ENCODE measurements around the gene GNG7.
"Not testable (repeated sequence)": the region's sequence is repeated elsewhere in the genome, so short reads cannot be mapped to it uniquely, and the experiment has no call there.

The GNG7 gene

DNA sequence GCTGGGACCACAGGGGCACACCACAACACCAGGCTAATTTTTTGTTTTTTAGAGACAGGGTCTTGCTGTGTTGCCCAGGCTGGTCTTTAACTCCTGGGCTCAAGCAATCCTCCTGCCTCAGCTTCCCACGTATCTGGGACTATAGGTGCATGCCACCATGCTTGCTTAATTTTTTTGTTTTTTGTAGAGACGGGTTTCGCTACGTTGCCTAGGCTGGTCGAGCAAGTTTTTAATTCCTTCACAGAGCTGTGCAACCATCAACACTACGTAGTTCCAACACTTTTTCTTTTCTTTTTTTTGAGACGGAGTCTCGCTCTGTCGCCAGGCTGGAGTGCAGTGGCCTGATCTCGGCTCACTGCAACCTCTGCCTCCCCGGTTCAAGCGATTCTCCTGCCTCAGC lies 130.3 kb downstream of the GNG7 start:
- WGBS (ENCODE audit: insufficient coverage) = 93% methylated on average over 8 of the region's 12 CpGs
- H3K27ac ChIP-seq (ENCODE audit: insufficient read depth in 1 of 2, low read depth in 1 of 2, low read length in 2 of 2, poor library complexity in 1 of 2, severe bottlenecking in 2 of 2); H3K27me3 ChIP-seq (replicated peaks in 2 of 5; ENCODE audit: control insufficient read depth in 4 of 5, insufficient read depth in 5 of 5, low read length in 4 of 5); H3K4me3 ChIP-seq (ENCODE audit: control insufficient read depth in 1 of 7, extremely low read depth in 1 of 7, insufficient read depth in 4 of 7, low read depth in 2 of 7, low read length in 6 of 7); H3K36me3 ChIP-seq (ENCODE audit: control insufficient read depth in 4 of 4, insufficient read depth in 4 of 4, low read length in 3 of 4); H3K9me3 ChIP-seq (ENCODE audit: control extremely low read depth in 1 of 5, control insufficient read depth in 4 of 5, insufficient read depth in 2 of 5, low read depth in 1 of 5, low read length in 4 of 5); H3K4me1 ChIP-seq (ENCODE audit: control extremely low read depth in 1 of 4, control insufficient read depth in 4 of 4, insufficient read depth in 4 of 4, low read length in 3 of 4); POLR2A ChIA-PET; DNase-seq: not testable (repeated sequence)
- CTCF ChIA-PET = interaction anchor here (0.6 kb wide), 1 partner anchor 72 kb away, joined by 3 read pairs; no protein-coding TSS in a partner anchor

DNA sequence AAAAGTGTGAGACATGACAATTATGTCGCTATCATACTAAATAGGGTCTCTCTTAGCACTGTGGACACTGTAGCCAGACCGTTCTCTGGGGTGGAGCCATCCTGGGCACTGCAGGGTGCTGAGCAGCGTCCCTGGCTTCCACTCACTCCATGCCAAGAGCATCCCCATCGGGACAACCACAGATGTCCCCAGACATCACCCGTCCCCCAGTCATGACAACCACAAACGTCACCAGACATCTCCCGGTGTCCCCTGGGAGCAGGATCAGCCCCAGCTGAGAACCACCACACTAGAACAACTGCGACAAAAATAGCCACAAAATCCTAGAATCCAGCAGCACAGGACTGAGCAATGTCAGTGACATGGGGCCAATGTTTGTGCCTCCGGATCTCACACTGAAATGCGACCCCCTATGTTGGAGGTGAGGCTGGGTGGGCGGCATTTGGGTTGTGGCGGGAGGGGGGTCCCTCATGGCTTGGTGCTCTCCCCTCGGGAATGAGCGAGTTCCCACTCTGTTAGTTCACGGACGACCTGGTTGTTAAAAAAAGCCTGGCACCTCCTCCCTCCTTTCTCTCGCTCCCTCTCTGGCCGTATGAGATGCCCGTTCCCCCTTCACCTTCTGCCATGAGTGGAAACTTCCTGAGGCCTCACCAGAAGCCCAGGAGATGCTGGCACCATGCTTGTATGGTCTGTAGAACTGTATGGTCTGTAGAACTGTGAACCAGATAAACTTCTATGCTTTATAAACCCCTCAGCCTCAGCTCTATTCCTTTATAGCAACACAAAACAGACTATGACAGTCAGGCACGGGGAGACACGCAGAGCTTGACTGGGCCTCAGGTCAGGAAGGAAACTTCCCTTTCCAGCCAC lies 132.7 kb downstream of the GNG7 start:
- POLR2A ChIA-PET = interaction anchor here (1.3 kb wide), 1 partner anchor 94 kb away, joined by 5 read pairs; the partner anchor contains the start of gene GADD45B
- Histone ChIP-seq H3K27me3 (replicated peaks in 2 of 5; ENCODE audit: control insufficient read depth in 4 of 5, insufficient read depth in 5 of 5, low read length in 4 of 5) (no peaks in the 10 kb centered on the region), H3K4me1 (ENCODE audit: control extremely low read depth in 1 of 4, control insufficient read depth in 4 of 4, insufficient read depth in 4 of 4, low read length in 3 of 4) (peaks cover 0 to 15% (median 7%) of the 10 kb centered on the region in 4 experiments), H3K36me3 (ENCODE audit: control insufficient read depth in 4 of 4, insufficient read depth in 4 of 4, low read length in 3 of 4) (no peaks in the 10 kb centered on the region), H3K9me3 (ENCODE audit: control extremely low read depth in 1 of 5, control insufficient read depth in 4 of 5, insufficient read depth in 2 of 5, low read depth in 1 of 5, low read length in 4 of 5) (peaks cover 0 to 5% (median 0%) of the 10 kb centered on the region in 5 experiments), H3K4me3 (ENCODE audit: control insufficient read depth in 1 of 7, extremely low read depth in 1 of 7, insufficient read depth in 4 of 7, low read depth in 2 of 7, low read length in 6 of 7) (no peak overlapping the region), H3K27ac (ENCODE audit: insufficient read depth in 1 of 2, low read depth in 1 of 2, low read length in 2 of 2, poor library complexity in 1 of 2, severe bottlenecking in 2 of 2) (no peak overlapping the region)
- CTCF ChIA-PET = interaction anchor here (0.7 to 1.2 kb wide), 4 partner anchors 8 to 67 kb away, joined by 3 to 6 read pairs (median 4); no protein-coding TSS in a partner anchor
- 99% methylated on average over 14 of the region's 21 CpGs for WGBS (ENCODE audit: insufficient coverage)
- DNase-seq = no peak

DNA sequence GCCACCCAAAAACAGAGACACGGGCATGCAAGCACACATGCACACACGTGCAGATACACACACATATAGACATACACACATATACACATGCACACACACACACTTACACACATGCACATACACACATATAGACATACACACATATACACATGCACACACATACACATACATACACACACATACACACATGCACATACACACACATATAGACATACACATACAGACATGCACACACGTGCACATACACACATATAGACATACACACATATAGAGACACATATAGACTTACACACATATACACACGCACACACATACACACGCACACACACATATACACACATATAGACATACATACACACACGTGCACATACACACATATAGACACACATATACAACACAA lies 134.5 kb downstream of the GNG7 start:
- peak overlapping the region in 1 of 7 experiments; percentile 45 for H3K4me3 ChIP-seq (ENCODE audit: control insufficient read depth in 1 of 7, extremely low read depth in 1 of 7, insufficient read depth in 4 of 7, low read depth in 2 of 7, low read length in 6 of 7)
- WGBS (ENCODE audit: insufficient coverage) = 61% methylated on average over 3 of the region's 6 CpGs
- H3K4me1 ChIP-seq (ENCODE audit: control extremely low read depth in 1 of 4, control insufficient read depth in 4 of 4, insufficient read depth in 4 of 4, low read length in 3 of 4) = peaks cover 0 to 15% (median 7%) of the 10 kb centered on the region in 4 experiments
- POLR2A ChIA-PET = interaction anchor here (1.0 kb wide), 1 partner anchor 92 kb away, joined by 3 read pairs; no protein-coding TSS in a partner anchor
- DNase-seq = peak in 1 of 3 donors; percentile 40
- no peaks in the 10 kb centered on the region for H3K27me3 ChIP-seq (replicated peaks in 2 of 5; ENCODE audit: control insufficient read depth in 4 of 5, insufficient read depth in 5 of 5, low read length in 4 of 5)
- CTCF ChIA-PET = interaction anchor here (1.1 kb wide), 1 partner anchor 12 kb away, joined by 4 read pairs; no protein-coding TSS in a partner anchor
- peaks cover 0 to 3% (median 0%) of the 10 kb centered on the region in 5 experiments for H3K9me3 ChIP-seq (ENCODE audit: control extremely low read depth in 1 of 5, control insufficient read depth in 4 of 5, insufficient read depth in 2 of 5, low read depth in 1 of 5, low read length in 4 of 5)
- no peak overlapping the region for H3K27ac ChIP-seq (ENCODE audit: insufficient read depth in 1 of 2, low read depth in 1 of 2, low read length in 2 of 2, poor library complexity in 1 of 2, severe bottlenecking in 2 of 2)
- H3K36me3 ChIP-seq (ENCODE audit: control insufficient read depth in 4 of 4, insufficient read depth in 4 of 4, low read length in 3 of 4) = no peaks in the 10 kb centered on the region

DNA sequence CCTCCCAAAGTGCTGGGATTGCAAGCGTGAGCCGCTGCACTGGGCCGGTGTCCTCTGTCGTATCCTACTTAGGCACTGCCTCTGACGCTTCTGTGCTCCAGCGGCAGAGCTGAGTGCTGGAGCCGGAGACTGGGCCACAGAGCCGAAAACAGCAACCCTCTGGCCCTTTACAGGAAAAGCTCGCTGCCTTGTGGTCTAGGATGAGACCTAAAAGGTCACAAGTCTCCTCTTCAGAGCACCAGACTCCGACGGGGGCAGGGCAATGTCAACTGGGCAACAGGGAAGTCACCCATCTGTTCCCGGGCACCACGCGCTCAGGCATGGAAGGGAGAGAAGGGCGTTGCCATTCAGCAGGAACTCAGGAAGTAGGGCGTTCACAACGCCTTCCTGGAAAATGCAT lies 134.9 kb downstream of the GNG7 start:
- POLR2A ChIA-PET = interaction anchor here (0.6 to 1.0 kb wide), 2 partner anchors 26 to 91 kb away, joined by 3 read pairs; no protein-coding TSS in a partner anchor
- CTCF ChIA-PET = interaction anchor here (0.9 to 1.1 kb wide), 2 partner anchors 11 to 13 kb away, joined by 3 to 4 read pairs; no protein-coding TSS in a partner anchor

DNA sequence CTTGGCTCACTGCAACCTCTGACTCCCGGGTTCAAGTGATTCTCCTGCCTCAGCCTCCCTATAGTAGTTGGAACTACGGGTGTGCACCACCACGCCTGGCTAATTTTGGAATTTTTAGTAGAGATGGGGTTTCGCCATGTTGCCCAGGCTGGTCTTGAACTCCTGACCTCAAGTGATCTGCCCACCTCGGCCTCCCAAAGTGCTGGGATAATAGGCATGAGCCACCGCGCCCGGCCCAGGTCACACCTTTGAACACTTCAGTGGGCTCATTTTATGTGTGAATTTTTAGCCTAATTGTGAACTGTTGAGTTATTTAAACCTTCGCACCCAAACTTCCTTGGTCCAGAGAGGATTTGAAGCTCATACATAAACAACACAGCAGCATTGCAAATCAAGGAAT lies 138.9 kb downstream of the GNG7 start:
- 100% methylated on average over 4 of the region's 9 CpGs for WGBS (ENCODE audit: insufficient coverage)
- DNase-seq; H3K9me3 ChIP-seq (ENCODE audit: control extremely low read depth in 1 of 5, control insufficient read depth in 4 of 5, insufficient read depth in 2 of 5, low read depth in 1 of 5, low read length in 4 of 5); H3K36me3 ChIP-seq (ENCODE audit: control insufficient read depth in 4 of 4, insufficient read depth in 4 of 4, low read length in 3 of 4); H3K27me3 ChIP-seq (replicated peaks in 2 of 5; ENCODE audit: control insufficient read depth in 4 of 5, insufficient read depth in 5 of 5, low read length in 4 of 5); POLR2A ChIA-PET; H3K4me3 ChIP-seq (ENCODE audit: control insufficient read depth in 1 of 7, extremely low read depth in 1 of 7, insufficient read depth in 4 of 7, low read depth in 2 of 7, low read length in 6 of 7); H3K27ac ChIP-seq (ENCODE audit: insufficient read depth in 1 of 2, low read depth in 1 of 2, low read length in 2 of 2, poor library complexity in 1 of 2, severe bottlenecking in 2 of 2): not testable (repeated sequence)
- CTCF ChIA-PET = interaction anchor here (0.9 to 1.6 kb wide), 2 partner anchors 16 to 47 kb away, joined by 4 to 5 read pairs; no protein-coding TSS in a partner anchor
- H3K4me1 ChIP-seq (ENCODE audit: control extremely low read depth in 1 of 4, control insufficient read depth in 4 of 4, insufficient read depth in 4 of 4, low read length in 3 of 4) = peaks cover 0 to 36% (median 21%) of the 10 kb centered on the region in 4 experiments

More for the DNA sequence above, 134.9 kb downstream of the GNG7 start:
- H3K27me3 ChIP-seq (replicated peaks in 2 of 5; ENCODE audit: control insufficient read depth in 4 of 5, insufficient read depth in 5 of 5, low read length in 4 of 5) = no peaks in the 10 kb centered on the region
- DNase-seq = peak in 2 of 3 donors; percentile 21 to 37
- no peak overlapping the region for H3K27ac ChIP-seq (ENCODE audit: insufficient read depth in 1 of 2, low read depth in 1 of 2, low read length in 2 of 2, poor library complexity in 1 of 2, severe bottlenecking in 2 of 2)
- H3K4me3 ChIP-seq (ENCODE audit: control insufficient read depth in 1 of 7, extremely low read depth in 1 of 7, insufficient read depth in 4 of 7, low read depth in 2 of 7, low read length in 6 of 7) = peak overlapping the region in 1 of 7 experiments; percentile 45
- peaks cover 0 to 3% (median 0%) of the 10 kb centered on the region in 5 experiments for H3K9me3 ChIP-seq (ENCODE audit: control extremely low read depth in 1 of 5, control insufficient read depth in 4 of 5, insufficient read depth in 2 of 5, low read depth in 1 of 5, low read length in 4 of 5)
- H3K4me1 ChIP-seq (ENCODE audit: control extremely low read depth in 1 of 4, control insufficient read depth in 4 of 4, insufficient read depth in 4 of 4, low read length in 3 of 4) = peaks cover 0 to 17% (median 8%) of the 10 kb centered on the region in 4 experiments
- no peaks in the 10 kb centered on the region for H3K36me3 ChIP-seq (ENCODE audit: control insufficient read depth in 4 of 4, insufficient read depth in 4 of 4, low read length in 3 of 4)
- WGBS (ENCODE audit: insufficient coverage) = 80% methylated on average over 13 of the region's 17 CpGs

DNA sequence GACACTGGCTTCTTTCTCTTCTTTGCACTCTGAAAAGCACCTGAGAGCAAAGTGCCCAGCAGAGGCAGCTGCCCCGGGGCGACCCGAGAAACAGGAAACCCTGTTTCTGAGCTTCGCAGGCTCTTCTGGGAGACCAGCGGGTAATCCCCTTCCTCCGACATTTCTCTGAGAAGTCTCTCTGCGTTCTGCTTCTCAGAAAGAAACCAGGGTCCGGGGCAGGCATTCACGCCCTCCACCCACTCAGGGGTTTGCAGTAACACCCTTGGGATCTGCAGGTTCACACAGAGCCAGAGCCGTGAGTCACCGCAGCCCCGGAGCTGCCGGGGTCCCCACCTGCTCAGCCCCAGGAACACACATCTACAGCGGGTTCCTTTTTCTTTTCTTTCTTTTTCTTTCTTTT lies 140.6 kb downstream of the GNG7 start:
- WGBS (ENCODE audit: insufficient coverage) = 0% methylated on average over 9 of the region's 14 CpGs
- Histone ChIP-seq H3K27ac (ENCODE audit: insufficient read depth in 1 of 2, low read depth in 1 of 2, low read length in 2 of 2, poor library complexity in 1 of 2, severe bottlenecking in 2 of 2) (no peak overlapping the region), H3K36me3 (ENCODE audit: control insufficient read depth in 4 of 4, insufficient read depth in 4 of 4, low read length in 3 of 4) (no peaks in the 10 kb centered on the region)

More for the DNA sequence above, 140.6 kb downstream of the GNG7 start:
- Histone ChIP-seq H3K4me1 (ENCODE audit: control extremely low read depth in 1 of 4, control insufficient read depth in 4 of 4, insufficient read depth in 4 of 4, low read length in 3 of 4) (peaks cover 0 to 25% (median 14%) of the 10 kb centered on the region in 4 experiments), H3K9me3 (ENCODE audit: control extremely low read depth in 1 of 5, control insufficient read depth in 4 of 5, insufficient read depth in 2 of 5, low read depth in 1 of 5, low read length in 4 of 5) (no peaks in the 10 kb centered on the region), H3K4me3 (ENCODE audit: control insufficient read depth in 1 of 7, extremely low read depth in 1 of 7, insufficient read depth in 4 of 7, low read depth in 2 of 7, low read length in 6 of 7) (peak overlapping the region in 6 of 7 experiments; percentile 52 to 82 (median 61)), H3K27me3 (replicated peaks in 2 of 5; ENCODE audit: control insufficient read depth in 4 of 5, insufficient read depth in 5 of 5, low read length in 4 of 5) (no peaks in the 10 kb centered on the region)
- ChIA-PET POLR2A (interaction anchor here (0.7 kb wide), 3 partner anchors 86 to 619 kb away, joined by 3 to 5 read pairs (median 3); partner anchors contain the start of gene GADD45B), CTCF (interaction anchor here (0.6 to 2.8 kb wide), 5 partner anchors 9 to 72 kb away, joined by 3 to 15 read pairs (median 5); no protein-coding TSS in a partner anchor)
- peak in 2 of 3 donors; percentile 64 to 82 for DNase-seq
